ENCODE measurements around the gene PARD3.
A peak's percentile ranks its signal among the peaks of the same experiment; 100 is the strongest.

PARD3 gene

DNA sequence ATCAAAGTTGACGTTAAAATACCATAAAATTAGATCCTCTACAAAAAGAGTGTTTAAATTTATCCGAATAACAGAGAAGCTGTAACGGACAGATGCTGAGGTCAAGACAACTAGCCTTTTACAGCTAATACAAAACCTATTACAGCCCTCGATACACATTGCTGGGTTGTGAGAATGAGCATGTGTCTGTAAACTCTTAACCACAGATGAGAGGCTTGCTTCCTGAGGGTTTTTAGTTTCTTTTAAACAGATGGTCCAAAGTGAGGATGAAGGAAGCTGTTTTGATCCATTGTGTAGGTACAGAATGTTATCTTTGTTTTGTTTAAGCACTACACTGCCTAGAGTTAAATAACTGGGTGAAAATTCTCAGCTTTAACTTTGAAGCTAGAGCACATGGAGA is 578.2 kb downstream of the PARD3 start:
- FAIRE-seq: peak; percentile 76
- no peak for DNase-seq (ENCODE audit: extremely low spot score, insufficient read length, low read depth)

GRCh38 chr10:34235164-34235832 is 579.8 kb downstream of the PARD3 start:
- no peak for DNase-seq (ENCODE audit: extremely low spot score, insufficient read length, low read depth)
- FAIRE-seq: no peak

GRCh38 chr10:34232481-34232880 is 582.6 kb downstream of the PARD3 start:
- DNase-seq (ENCODE audit: extremely low spot score, insufficient read length, low read depth): no peak

GRCh38 chr10:34231441-34232180 is 583.5 kb downstream of the PARD3 start:
- FAIRE-seq: no peak
- DNase-seq (ENCODE audit: extremely low spot score, insufficient read length, low read depth): no peak

More at GRCh38 chr10:34232481-34232880, 582.6 kb downstream of the PARD3 start:
- no peak for FAIRE-seq

- no peak for DNase-seq (ENCODE audit: extremely low spot score, insufficient read length, low read depth)
- FAIRE-seq: no peak
These were observed 585.2 kb downstream of the PARD3 start for GRCh38 chr10:34229917-34230316.

- FAIRE-seq: no peak
- DNase-seq (ENCODE audit: extremely low spot score, insufficient read length, low read depth): no peak
These were observed 587.0 kb downstream of the PARD3 start for GRCh38 chr10:34228066-34228465.

- DNase-seq (ENCODE audit: extremely low spot score, insufficient read length, low read depth) (no peak), FAIRE-seq (no peak)
These were observed 590.5 kb downstream of the PARD3 start for GRCh38 chr10:34224639-34225038.

DNA sequence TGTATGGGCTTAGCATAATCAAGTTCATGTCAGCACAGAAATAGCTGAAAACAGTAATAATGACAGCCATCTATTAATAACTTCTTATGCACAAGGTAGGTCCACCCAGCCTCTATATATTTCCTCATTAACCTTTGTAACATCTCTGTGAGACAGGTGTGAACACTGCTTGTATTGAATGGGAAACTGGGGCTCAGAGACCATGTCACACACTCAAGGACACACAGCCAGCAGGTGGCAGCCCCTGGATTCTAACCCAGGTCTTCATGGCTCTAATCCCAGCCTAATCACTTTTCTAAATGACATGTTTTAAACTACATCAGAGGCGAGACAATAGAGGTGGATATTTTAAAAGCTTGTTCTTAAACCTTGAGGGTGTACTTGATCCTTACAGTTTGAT is 591.4 kb downstream of the PARD3 start:
- DNase-seq (ENCODE audit: extremely low spot score, insufficient read length, low read depth) (no peak), FAIRE-seq (no peak)

- FAIRE-seq: no peak
These were observed 592.7 kb downstream of the PARD3 start for GRCh38 chr10:34222359-34222758.

DNA sequence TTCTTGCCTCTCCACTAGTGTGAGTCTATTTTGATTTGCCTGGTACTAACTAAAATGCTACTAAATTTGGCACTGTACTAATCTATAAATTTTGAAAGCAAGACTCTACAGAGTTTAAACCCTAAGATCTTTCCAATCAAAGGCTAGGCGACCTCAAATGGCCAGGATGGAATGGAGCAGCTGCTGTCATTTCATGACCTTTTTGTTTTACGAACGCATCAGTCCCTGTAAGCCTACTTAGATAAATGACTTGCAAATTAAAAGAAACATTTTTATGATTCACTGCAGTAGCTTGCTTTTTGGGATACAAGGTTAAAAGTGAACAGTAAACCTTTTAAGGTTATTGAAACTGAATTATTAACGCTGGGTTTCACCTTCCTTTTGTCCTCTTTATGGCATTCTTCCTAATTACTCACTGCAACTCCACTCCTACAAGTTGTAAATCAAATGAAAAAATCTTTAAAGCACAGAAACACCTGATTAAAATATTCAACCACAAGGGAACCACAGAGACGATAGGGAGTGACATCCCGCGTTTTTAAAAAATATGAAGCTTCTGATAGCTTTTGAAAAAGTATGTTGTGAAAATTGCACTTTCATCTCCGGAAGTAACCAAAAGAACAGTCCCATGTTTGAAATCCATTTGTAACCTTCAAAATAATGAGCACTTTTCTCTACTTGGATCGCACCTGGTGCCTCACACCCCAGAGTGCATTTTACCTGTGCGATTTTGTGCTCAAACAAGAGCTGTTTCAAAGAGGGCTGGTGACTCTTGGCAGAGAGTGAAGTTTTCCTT is 595.1 kb downstream of the PARD3 start:
- no peak for DNase-seq (ENCODE audit: extremely low spot score, insufficient read length, low read depth)
- FAIRE-seq: no peak

More at GRCh38 chr10:34222359-34222758, 592.7 kb downstream of the PARD3 start:
- DNase-seq (ENCODE audit: extremely low spot score, insufficient read length, low read depth): no peak

GRCh38 chr10:34217524-34217923 is 597.6 kb downstream of the PARD3 start:
- no peak for FAIRE-seq
- DNase-seq (ENCODE audit: extremely low spot score, insufficient read length, low read depth): no peak

DNA sequence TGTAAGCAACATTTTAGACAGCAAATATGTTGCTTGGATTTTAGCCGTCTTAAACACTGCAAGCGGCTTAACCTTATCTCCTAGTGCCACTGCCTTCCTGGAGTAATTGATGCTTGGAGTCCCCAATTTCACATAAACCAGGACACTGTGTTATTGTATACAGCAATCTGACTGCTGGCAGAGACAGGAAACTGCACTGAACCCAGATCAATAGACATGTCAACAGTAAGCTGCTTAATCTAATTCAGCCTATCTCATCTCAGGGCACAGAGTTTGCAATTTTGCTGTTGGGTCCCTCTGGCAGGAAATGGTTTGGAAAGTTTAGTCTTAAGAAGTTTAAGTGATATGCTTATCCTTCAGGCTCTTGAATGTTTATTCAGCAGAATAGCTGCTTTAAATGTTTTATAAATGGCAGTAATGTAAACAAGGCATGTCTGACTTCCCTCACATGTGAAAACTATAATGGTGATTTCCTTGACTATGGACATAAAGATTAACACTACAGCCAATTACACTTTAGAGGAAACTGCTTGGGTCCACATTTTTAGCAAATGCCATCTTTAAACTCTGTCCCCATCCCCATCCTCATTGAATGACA is 598.6 kb downstream of the PARD3 start:
- DNase-seq (ENCODE audit: extremely low spot score, insufficient read length, low read depth) (no peak), FAIRE-seq (no peak)

GRCh38 chr10:34213805-34214197 is 601.3 kb downstream of the PARD3 start:
- FAIRE-seq: no peak
- DNase-seq (ENCODE audit: extremely low spot score, insufficient read length, low read depth): no peak

DNA sequence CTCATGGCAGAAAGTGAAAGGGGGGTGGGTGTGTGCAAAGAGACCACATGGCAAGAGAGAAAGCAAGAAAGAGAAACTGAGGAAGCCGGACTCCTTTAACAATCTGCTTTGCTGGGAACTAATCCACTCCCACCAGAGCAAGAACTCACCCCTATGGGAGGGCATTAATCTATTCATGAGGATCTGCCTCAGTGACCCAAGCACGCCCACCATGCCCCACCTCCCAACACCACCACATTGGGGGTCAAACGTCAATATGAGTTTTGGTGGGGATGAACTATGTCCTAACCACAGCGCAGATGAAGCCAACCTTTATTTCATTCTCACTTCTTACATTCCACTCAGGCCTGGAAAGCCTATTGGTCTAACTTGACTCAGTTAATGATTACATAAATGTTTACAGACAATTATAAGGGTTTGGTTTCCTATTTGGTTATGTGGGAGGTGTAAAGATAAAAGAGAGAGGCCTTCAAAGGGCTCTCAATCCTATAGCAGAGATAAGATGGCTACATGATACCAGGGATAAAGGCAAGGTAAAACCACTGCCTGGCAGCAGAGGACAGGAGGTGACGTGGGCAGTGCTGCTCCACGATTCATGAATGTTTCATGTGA is 601.8 kb downstream of the PARD3 start:
- no peak for DNase-seq (ENCODE audit: extremely low spot score, insufficient read length, low read depth)
- no peak for FAIRE-seq

DNA sequence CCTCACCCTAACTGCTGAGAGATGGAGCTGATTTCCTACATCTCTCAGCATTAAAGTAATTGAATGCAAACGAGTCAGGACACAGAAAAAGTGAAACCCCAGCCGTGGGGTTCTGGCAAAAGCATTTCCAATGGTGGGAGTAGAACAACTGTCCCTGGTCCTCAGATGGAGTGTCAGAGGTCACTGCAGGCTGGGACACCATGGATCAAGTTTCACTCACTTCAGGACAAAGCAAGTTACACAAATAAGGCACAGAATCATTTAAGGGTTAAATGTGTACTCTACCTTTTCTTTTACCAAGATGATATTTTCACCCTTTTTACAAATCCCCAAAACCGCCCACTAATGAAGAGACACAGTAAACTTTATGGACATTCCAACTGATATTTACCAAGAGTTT is 607.8 kb downstream of the PARD3 start:
- no peak for DNase-seq (ENCODE audit: extremely low spot score, insufficient read length, low read depth)
- FAIRE-seq: no peak

DNA sequence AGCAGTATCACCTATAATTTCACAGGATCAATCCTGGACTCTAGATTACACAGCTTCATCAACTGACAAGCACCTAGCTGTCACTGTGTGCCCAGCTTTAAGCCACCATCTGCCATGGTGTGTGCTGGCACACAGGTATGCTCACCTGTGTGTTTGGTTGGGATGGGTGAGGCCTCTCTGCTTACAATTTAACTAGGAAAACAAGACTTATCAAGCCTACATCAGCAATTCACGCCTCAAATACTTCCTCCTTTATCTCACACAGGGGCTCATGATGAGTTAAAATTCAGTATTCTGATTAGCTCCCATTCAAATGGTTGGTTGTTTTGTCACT is 608.2 kb downstream of the PARD3 start:
- FAIRE-seq: no peak
- no peak for DNase-seq (ENCODE audit: extremely low spot score, insufficient read length, low read depth)

- FAIRE-seq (no peak), DNase-seq (ENCODE audit: extremely low spot score, insufficient read length, low read depth) (no peak)
These were observed 608.8 kb downstream of the PARD3 start for GRCh38 chr10:34206078-34206934.

DNA sequence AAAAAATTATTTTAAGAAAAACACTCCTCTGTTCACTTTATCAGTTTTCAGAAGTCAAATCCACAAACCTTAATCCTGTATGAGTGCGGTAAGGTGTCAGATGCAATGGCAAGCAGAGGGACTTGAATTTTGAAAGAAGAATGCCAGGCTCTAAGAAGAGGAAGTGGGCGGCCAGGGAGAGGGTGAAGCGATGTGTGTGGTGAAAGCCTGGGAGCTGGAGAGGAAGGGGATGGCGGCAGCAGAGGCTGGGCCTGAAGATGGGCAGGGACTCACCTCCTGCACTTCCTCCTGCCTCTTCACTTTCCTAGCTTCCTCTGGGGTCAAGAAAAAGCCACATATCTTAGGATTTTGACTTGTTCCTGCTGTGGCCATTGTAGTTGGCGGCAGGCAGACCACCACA is 609.6 kb downstream of the PARD3 start:
- DNase-seq (ENCODE audit: extremely low spot score, insufficient read length, low read depth) (no peak), FAIRE-seq (no peak)

GRCh38 chr10:34203966-34204630 is 611.0 kb downstream of the PARD3 start:
- DNase-seq (ENCODE audit: extremely low spot score, insufficient read length, low read depth) (no peak), FAIRE-seq (no peak)
